ENCODE data around the gene CPED1.

The CPED1 gene

DNA sequence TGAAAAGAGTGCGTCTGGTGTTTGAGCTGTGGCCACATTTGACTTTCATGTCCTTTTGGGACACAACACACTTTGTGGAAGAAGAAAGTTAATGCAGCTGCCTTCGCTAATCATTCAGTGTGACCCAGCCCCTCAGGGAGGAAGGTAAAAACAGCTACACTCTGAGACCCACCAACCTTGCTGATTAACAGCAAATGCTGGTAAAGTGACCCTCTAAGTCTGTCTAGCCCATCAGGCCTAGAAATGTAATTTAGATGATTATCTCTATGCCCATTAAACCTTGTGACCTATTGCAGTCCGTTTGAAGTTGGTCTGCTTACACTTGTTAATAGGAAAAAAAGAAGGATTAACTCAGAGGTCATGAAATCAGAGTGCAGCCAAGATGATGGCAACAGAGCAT, 178.4 kb downstream of the CPED1 start:
- no peak overlapping the region for H3K4me3 ChIP-seq (replicated peaks; ENCODE audit: low read depth, low read length)
- TF ChIP-seq, protein P1, sequence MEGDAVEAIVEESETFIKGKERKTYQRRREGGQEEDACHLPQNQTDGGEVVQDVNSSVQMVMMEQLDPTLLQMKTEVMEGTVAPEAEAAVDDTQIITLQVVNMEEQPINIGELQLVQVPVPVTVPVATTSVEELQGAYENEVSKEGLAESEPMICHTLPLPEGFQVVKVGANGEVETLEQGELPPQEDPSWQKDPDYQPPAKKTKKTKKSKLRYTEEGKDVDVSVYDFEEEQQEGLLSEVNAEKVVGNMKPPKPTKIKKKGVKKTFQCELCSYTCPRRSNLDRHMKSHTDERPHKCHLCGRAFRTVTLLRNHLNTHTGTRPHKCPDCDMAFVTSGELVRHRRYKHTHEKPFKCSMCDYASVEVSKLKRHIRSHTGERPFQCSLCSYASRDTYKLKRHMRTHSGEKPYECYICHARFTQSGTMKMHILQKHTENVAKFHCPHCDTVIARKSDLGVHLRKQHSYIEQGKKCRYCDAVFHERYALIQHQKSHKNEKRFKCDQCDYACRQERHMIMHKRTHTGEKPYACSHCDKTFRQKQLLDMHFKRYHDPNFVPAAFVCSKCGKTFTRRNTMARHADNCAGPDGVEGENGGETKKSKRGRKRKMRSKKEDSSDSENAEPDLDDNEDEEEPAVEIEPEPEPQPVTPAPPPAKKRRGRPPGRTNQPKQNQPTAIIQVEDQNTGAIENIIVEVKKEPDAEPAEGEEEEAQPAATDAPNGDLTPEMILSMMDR (IDR thresholded peaks at IDR 0.05; ENCODE audit: low read length, missing control alignments), result no peak
- DNase-seq (ENCODE audit: low read depth), result no peak

DNA sequence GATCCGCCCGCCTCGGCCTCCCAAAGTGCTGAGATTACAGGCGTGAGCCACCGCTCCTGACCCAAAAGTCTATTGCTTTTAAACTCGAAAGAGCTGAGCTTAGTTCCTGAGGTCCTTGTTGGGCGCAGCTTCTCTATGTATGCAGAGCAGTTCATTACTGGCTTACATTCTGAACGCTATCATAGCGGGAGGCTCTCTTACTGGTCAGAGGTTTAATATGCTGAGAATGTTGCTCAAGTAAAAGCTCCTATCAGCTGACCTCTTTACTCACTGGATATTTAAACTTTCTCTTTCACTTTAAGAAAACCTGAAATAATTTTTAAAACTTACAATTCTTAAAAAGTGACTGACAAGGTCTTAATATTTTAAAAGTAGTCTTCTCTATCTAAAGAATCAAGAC, 179.5 kb downstream of the CPED1 start:
- H3K4me3 ChIP-seq (replicated peaks; ENCODE audit: low read depth, low read length), result no peak overlapping the region
- TF ChIP-seq, protein P1 (IDR thresholded peaks at IDR 0.05; ENCODE audit: low read length, missing control alignments), result no peak
- DNase-seq (ENCODE audit: low read depth), result peak; percentile 11

DNA sequence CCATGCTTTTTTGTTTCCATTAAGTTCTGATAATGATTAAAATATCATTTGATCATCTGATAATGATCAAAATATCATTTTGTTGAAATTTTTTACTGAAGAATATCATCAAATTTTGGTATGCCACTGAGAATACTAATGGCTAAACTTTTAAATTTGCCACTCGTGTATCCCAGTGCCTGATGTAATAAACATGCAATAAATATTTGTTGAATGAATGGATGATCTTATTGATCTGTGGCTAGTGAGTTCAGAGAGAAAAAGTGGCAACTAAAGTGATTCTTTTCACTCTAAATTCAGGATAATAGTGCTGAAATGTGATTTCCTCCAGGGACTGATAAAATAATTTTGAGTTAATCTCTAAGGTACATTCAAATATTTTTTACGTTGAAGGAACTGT, 181.0 kb downstream of the CPED1 start:
- no peak for DNase-seq (ENCODE audit: low read depth)
- no peak overlapping the region for H3K4me3 ChIP-seq (replicated peaks; ENCODE audit: low read depth, low read length)
- TF ChIP-seq, protein P1 (IDR thresholded peaks at IDR 0.05; ENCODE audit: low read length, missing control alignments), result no peak

DNA sequence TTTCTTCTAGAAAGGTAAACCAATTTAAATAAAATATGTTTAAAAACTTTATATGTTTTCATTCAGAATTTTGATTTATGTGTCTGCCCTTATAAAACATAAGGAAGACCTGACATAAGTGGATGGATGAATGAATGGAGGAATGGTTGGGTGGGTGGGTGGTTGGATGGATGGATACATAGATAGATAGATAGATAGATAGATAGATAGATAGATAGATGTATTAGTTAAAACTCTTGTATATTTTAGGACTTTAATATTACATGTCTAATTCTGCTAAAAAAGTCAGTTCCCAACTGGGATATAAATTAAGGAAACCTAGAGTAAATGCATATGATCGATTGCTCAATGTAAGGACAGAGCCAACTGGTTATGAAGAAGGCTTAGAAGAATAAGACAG, 184.0 kb downstream of the CPED1 start:
- DNase-seq (ENCODE audit: low read depth), result no peak

DNA sequence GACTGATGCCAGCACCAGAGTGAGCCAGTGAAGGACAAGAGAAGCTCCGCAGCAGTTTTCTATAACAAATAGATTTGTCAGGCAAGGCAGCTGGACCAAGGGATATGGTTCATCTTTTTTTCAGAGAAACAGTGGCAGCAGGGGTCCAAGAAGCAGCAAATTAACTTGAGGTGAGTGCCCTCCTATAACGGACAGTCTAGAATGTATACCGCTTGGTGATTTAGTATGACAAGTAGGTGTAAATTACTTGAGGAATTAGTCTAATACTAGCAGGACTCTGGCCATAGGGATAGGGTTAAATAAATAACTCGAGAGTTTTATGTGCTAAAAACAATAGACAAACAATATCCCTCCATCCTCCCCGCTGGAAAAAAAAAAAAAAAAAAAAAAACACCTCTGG, 187.3 kb downstream of the CPED1 start:
- H3K4me3 ChIP-seq (replicated peaks; ENCODE audit: low read depth, low read length), result no peak overlapping the region
- no peak for DNase-seq (ENCODE audit: low read depth)
- TF ChIP-seq, protein P1 (IDR thresholded peaks at IDR 0.05; ENCODE audit: low read length, missing control alignments), result no peak

More for the DNA sequence above, 184.0 kb downstream of the CPED1 start:
- TF ChIP-seq, protein P1 (IDR thresholded peaks at IDR 0.05; ENCODE audit: low read length, missing control alignments), result no peak
- H3K4me3 ChIP-seq (replicated peaks; ENCODE audit: low read depth, low read length), result no peak overlapping the region

DNA sequence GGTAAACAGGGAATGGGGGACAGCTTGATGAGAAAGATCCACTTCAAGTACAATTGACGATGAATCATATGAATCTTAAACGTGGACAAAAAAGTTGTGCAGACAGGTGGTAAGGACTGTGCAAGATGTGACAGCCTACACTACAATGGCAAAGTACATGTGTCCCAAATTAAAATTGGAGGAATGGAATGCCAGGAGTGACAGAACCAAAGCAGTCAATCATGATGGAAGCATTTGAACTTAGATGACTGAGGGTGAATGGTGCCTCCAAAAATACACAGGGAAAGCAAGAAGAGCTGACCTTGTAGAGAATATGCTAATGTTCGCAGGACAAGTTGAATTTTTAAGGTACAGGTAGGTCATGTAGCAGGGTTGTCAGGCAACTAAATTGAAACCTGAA, 189.9 kb downstream of the CPED1 start:
- no peak for DNase-seq (ENCODE audit: low read depth)
- TF ChIP-seq, protein P1 (IDR thresholded peaks at IDR 0.05; ENCODE audit: low read length, missing control alignments), result no peak

DNA sequence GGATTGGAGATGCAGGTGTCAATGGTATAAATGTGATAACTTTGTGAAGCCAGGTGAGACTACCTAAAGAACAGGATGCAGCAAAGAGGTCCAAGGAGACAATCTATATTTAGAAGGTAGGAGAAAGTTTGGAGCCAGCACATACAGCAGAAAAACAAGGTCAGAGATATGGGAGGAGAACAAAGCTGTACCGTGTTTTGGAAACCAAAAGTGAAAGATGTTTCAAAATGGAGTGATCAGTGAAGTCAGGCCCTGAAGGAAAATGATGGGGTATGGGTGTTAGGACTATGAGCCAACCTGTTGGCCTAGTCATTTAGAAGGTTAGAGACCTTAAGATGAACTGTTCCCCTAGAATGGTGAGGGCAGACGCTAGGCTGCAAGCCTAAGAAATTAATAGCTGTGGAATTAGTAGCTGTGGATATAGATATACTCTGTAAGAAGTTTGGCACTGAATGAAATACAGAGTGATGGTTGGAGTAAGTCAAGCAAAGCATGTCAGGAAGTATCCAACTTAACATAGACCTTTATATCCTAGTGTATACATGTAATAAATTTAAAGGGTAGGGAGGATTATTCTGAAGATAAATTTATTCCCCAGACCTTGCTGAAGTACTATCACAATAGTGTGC, 190.5 kb downstream of the CPED1 start:
- no peak for DNase-seq (ENCODE audit: low read depth)
- TF ChIP-seq, protein P1 (IDR thresholded peaks at IDR 0.05; ENCODE audit: low read length, missing control alignments), result no peak
- no peak overlapping the region for H3K4me3 ChIP-seq (replicated peaks; ENCODE audit: low read depth, low read length)

More for the DNA sequence above, 189.9 kb downstream of the CPED1 start:
- no peak overlapping the region for H3K4me3 ChIP-seq (replicated peaks; ENCODE audit: low read depth, low read length)

All from fibroblast of pulmonary artery (primary cell).